HG03159 (cell line): Measurements from ENCODE around the gene IL15.
"Not testable (repeated sequence)": the region's sequence is repeated elsewhere in the genome, so short reads cannot be mapped to it uniquely, and the experiment has no call there.

Experiments used
- ATAC-seq: cut with Tn5 transposase; IDR thresholded peaks from one replicate; pipeline ENCODE4 v1.9.1; 2021; ENCODE audit warnings: mild to moderate bottlenecking, moderate library complexity; ENCODE audit not compliant: unreplicated experiment

The IL15 gene, protein sequence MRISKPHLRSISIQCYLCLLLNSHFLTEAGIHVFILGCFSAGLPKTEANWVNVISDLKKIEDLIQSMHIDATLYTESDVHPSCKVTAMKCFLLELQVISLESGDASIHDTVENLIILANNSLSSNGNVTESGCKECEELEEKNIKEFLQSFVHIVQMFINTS

DNA sequence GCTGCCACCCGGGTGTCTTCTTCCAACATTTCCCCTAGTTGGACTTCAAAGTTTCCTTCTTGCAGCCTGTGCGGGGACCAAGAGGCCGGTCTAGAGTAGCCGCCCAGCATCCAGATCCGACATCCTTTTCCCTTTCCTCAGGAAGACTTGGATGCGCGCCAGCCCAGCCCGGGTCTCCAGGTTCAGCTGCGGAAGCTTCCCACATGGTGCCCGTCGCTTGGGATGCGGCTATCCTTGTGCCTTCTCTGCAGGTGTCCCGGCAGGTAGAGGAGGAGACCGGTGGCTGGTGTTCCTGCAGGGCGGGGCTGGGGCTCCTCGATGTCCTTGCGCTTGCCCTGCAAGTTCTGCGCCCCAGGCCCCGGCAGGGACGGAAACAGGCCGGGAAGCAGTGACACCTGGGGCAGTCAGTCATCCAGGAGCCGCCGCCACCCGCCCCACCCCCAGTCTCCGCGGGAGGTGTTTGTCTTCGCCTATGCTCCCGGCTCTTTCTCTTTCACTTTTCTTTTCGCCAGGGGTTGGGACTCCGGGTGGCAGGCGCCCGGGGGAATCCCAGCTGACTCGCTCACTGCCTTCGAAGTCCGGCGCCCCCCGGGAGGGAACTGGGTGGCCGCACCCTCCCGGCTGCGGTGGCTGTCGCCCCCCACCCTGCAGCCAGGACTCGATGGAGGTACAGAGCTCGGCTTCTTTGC is at the start of gene IL15:
TSS of gene IL15 (plus strand) at position 502 of the 689 bp plus-strand sequence. CDS start 82,882 bp downstream, outside the sequence.
- peak; percentile 63 for ATAC-seq

DNA sequence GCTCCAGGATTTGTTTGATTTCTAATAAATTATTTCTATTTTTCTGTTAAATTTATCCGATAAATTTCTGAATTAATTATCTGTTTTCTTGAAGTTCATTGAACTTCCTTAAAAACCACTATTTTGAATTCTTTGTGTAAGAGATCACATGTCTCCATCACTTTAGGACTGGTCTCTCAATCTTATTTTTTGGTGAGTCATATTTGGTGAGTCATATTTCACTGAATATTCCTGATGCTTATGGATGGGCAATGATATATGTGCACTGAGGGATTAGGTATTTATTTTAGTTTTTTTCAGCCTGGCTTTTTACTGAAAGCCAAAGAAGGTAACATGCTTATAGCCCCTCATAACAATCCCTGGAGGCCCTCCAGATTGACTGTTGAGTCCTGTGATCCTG is 48.5 kb upstream of the IL15 start:
- ATAC-seq: no peak

DNA sequence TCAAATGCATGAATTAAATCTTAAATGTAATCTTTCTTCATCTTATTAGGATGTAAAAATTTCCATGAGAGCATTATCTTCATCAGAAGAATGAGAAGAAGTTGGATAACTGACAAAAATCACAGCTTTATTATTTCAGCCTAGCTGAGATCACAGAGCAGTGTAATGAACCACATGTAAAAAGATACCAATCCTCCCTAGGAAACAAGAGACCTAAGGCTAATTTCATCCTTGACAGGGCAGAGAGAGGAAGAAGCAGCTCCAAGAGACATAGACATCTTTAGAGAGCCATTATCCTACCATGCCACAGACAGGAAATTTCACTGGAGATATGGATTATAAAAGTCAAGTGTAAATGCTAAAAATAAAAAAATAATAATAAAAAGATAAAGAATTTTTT is 40.9 kb upstream of the IL15 start:
- ATAC-seq: no peak

DNA sequence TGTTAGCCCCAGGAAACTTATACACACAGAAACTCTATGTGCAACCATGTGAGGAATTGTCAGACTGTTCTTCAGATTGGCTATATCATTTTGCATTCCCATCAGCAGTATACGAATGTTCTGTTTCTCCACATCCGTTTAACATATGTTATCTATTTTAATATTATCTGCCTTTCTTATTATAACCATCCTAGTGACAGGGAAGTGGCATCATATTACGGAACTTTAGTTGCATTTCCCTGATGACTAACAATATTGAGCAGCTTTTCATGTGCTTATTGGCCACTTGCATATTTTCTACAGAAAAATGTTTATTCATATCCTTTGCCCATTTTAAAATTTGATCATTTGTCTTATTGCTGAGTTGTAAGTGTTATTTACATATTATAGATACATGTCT is 36.5 kb upstream of the IL15 start:
- no peak for ATAC-seq

DNA sequence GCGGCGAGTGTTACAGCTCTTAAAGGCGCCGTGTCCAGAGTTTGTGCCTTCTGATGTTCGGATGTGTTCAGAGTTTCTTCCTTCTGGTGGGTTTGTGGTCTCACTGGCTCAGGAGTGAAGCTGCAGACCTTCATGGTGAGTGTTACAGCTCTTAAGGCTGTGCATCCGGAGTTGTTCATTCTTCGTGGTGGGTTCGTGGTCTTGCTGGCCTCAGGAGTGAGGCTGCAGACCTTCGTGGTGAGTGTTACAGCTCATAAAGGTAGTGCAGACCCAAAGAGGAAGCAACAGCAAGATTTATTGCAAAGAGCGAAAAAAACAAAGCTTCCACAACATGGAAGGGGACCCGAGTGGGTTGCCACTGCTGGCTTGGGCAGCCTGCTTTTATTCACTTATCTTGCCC is 31.7 kb upstream of the IL15 start:
- ATAC-seq: not testable (repeated sequence)

DNA sequence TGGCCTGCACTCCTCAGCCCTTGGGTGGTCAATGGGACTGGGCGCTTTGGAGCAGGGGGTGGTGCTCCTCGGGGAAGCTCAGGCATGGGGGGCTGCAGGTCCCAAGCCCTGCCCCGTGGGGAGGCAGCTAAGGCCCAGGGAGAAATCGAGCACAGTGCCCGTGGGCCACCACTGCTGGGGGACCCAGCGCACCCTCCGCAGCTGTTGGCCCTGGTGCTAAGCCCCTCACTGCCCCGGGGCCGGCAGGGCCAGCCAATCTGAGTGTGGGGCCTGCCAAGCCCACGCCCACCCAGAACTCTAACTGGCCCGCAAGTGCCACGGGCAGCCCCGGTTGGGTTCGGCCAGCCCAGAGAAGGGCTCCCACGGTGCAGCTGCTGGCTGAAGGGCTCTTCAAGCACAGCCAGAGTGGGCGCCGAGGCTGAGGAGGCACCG is 30.9 kb upstream of the IL15 start:
- no peak for ATAC-seq

DNA sequence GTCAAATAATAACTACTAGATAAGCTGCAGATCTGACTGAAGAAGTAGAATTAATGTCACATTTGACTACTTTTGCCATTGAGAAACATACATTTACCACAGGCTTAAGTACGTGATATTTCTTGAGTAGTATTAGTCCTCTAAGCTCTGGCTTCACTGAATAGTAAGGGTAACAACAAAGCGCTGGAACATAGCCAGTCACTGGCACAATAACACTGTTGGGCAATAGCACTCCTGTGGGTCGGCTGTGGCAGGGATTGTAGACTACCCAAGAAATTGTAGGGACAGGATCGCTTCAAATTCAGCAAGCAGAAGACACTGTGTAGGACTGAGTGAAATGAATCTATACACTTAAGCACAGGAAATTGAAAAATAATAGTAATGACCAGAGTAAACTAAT is 27.1 kb upstream of the IL15 start:
- no peak for ATAC-seq

DNA sequence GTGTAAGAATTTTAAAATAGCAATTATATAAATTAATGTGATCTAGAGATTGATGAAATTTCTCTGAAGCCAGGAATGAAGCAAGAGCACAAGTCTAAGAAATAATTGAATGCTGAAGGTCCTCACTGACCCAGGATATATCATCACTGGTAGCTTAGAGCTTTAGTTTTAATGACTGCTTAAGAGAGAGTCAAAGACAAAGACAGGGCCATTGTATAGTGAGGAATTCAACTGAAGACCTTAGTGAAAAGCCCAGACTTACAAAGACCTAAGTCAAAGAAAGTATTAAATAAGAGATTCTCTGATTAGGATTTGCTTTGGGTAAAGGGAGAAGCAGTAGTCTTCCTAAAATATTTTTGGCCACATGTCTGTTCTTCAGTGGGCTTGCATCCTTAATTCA is 26.0 kb upstream of the IL15 start:
- no peak for ATAC-seq

DNA sequence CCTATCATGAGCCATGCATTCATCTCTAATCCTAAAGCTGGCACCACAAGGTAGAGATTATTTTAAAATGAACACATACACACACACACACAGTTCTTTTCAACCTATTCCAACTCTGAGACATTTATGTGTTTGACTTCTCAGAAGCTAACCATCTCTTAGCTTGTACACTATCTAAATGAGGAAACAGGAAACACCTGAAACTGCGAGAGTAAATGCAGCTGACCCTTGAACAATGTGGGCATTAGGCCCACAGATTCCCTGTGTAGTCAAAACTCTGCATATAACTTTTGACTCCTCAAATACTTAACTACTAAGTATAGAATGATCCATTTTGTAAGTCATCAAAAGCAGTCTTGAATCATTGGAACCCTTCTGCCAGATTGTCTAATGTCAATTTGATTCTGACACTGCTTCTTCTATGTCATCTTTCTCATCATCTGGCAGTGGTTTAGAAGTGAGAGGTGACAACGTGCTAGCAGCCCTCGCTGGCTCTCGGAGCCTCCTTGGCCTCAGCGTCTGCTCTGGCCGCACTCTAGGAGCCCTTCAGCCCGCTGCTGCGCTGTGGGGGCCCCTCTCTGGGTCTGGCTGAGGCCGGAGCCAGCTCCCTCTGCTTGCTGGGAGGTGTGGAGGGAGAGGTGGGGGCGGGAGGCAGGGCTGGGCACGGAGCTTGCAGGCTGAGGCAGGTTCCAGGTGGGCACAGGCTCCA is 21.4 kb upstream of the IL15 start:
- peak; percentile 61 for ATAC-seq

DNA sequence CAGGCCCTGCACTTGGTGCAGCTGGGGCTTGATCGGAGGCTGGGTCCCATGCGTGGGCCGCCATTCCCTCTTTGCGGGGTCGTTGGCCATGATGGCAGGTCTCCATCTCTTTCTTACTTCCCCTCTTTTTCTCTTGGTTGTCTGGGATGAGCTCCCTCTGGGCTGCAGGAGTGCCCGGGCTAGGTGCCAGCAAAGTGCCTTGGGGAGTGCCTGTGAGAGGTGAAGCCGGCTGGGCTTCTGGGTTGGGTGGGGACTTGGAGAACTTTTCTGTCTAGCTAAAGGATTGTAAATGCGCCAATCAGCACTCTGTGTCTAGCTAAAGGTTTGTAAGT is 20.8 kb upstream of the IL15 start:
- ATAC-seq: not testable (repeated sequence)

DNA sequence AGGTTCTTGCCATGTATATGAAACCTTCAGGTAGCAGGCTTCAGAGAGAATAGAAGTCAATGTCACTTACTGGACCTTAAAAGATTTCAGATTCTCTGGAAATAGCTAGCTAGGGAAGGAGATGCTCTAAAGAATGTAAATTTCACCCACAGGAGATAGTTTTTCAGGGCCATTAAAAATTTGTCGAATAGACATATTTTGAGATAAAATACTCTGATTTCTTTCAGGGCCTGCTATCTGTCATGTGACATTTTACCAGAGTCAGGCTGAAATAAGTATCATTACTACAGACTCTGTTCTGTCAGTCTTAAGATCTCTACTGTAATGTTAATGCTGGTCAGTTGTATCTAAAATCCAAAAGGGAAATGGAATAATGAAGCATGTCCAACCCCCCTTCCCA is 15.7 kb upstream of the IL15 start:
- ATAC-seq: no peak

DNA sequence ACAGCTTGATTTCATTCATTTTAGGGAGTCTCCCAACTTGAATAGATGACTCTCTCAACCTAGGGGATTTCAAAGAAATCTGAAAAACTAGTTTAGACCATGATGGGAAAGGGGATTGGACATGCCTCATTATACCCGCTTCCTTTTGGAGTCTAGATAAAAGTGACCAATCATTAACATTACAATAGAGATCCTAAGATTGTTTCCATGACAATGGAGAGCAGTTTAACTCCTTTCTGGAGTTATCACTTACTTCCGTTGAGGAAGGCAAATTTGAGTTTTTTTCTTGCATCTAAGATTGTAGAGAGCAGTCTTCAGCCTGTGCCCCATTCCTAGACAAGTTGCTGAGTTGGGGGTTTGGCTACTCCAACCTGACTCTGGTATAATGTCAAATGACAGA is 11.4 kb upstream of the IL15 start:
- no peak for ATAC-seq

DNA sequence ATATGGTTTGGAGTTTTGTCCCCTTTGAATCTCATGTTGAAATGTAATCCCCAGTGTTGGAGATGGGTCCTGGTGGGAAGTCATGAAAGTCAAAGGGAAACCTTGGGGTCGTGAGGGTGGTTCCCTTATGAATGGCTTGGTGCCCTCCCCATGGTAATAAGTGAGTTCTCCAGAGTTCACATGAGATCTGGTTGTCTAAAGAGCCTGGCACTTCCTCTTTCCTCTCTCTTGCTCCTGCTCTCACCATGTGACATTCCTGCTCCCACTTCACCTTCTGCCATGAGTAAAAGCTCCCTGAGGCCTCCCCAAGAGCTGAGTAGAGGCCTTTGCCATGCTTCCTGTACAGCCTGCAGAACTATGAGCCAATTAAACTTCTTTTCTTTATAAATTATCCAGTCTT is 5.5 kb upstream of the IL15 start:
- ATAC-seq: no peak

DNA sequence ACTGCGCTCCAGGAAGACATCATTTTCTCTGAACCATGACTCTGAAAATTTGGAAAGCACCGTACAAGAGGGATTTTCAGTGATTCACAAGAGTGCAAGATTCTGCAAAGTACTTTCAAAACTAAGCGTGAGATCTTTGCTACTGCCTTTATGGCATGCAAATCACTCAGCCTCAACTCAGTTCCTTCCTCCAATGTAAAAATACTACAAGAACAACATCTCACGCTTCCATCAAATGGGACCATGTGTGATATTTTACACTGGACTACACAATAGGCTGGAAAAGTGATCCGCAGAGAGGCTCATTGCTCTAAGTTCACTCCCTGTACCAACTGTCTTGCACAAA is 674 bp upstream of the IL15 start:
- ATAC-seq: peak; percentile 35

DNA sequence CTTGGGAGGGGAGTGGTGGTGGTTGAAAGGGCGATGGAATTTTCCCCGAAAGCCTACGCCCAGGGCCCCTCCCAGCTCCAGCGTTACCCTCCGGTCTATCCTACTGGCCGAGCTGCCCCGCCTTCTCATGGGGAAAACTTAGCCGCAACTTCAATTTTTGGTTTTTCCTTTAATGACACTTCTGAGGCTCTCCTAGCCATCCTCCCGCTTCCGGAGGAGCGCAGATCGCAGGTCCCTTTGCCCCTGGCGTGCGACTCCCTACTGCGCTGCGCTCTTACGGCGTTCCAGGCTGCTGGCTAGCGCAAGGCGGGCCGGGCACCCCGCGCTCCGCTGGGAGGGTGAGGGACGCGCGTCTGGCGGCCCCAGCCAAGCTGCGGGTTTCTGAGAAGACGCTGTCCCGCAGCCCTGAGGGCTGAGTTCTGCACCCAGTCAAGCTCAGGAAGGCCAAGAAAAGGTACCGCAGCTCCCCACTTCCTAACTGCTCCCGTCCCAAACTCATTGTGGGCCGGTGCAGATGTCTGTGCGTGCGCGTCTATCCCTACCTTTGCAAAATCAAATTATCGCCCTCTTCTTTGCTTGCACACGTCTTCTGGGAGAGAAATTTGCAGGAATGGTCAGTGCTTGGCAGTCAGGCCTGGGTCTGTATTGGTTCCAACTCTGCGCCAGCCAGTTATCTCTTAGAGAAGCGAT is 533 bp downstream of the IL15 start:
- ATAC-seq: peak; percentile 48

DNA sequence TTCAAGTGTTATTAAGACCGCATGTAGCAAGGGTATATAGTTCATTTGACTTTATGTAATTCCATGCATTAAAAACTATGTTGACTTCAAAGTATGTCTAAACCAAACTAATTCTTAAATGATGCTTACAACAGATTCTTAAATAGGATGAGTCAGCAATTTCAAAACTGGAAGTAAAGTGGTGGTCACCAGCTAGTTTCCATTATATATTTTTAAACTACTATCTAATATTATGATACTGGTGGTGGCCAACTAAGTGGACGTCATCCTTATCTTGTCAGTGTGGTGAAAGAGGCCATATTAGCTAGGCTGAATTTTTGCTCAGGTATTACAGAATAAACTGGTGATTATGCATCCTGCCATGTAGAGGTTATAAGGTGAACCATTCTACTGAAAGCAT is 1.2 kb downstream of the IL15 start:
- ATAC-seq: peak; percentile 23

DNA sequence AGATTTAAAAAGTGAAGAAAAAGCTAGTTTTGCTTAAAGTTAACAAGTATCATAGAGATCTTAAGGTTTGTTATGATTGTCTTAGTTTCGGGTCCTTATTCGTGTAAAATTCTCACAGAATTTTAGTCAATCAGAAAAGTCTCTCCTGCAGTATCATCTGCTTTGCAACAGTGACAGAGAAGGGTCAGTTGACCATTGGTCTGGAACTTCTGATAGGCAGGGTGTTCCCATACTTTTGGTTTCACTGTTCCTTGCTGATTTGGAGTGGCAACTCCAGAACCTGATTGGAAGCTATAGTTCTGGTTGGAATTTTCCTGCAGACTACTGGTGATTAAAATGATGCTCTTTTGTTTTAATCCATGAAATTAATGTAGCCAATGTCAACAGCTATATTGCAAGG is 1.8 kb downstream of the IL15 start:
- no peak for ATAC-seq

DNA sequence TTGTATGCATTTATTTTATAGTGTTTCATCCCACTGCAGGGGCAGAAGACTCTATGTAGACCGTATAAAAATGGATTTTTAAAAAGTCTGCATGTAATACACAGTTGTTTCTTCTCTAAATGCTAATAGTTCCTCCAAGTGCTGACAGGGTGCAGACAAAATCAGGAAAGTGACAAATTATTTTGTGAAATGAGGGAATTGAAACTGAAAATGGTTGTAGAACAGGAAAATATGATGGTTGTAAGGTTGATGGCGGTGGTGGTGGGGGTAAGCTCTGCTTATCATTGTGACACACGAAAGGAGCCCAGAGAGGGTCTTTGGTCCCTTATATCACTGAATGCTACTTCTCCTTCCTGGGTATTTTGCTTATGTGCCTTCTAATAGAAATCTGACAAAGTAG is 4.3 kb downstream of the IL15 start:
- ATAC-seq: no peak

DNA sequence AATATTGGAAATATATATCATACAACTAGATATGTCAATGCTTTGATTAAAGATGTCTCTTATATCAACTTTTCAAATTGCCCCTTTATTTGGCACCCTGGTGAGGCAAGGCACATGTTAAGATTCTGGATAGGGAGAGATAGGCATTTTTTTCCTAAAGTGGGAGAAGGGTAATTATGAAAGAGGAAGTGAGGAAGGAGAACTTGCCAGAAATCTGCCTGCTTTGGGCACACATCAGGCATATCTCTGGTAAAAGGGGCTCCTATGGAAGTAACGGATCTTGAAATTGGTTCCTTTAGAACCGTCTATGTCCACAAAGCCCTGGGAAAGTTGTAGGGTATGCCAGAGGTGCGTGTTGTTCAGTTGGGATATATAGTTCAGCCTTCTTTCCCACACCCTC is 5.7 kb downstream of the IL15 start:
- no peak for ATAC-seq

DNA sequence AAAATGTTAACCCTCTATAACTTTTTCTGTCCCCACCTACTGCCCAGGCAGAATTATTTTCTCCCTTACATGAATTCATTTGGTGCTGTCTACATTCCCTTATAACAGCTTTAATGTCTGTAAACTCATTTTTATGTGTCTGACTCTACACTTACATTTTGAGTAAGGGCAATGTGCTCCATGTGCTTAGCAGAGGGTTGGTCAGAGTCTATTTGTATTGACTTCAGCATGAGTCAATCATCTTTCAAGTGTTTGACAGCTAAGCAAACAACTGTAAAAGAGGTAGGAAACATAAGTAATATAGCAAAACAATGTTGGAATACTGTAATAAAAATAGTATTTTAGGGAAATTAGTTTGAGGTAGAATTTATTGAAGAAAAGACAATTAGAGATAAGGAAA is 6.3 kb downstream of the IL15 start:
- ATAC-seq: no peak

DNA sequence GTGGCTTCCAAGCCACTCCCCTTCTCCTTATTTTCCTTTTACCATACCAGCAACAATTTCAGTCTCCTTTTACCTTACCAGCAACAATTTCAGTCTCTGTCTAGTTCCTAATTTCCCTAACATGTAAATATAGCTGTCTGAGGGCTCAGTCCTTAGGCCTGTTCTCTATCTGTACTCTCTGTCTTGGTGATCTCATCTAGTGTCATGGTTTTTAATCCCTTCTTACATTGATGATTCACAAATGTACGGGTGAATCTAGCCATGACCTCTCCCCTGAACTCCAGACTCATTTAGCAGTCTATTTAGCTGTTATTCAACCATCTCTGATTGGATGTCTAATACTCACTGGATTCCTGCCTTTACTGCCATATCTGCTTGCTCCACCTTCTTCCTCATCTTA is 7.2 kb downstream of the IL15 start:
- peak; percentile 71 for ATAC-seq
